Stimulated activated naive CD4-positive, alpha-beta T cell (primary cell): ENCODE data around the gene TEX26.

ENCODE experiments used
- DNase-seq, 6 experiments: peaks; one replicate each; lab custom pipeline; 2025; lab: John Stamatoyannopoulos, UW

Gene TEX26

DNA sequence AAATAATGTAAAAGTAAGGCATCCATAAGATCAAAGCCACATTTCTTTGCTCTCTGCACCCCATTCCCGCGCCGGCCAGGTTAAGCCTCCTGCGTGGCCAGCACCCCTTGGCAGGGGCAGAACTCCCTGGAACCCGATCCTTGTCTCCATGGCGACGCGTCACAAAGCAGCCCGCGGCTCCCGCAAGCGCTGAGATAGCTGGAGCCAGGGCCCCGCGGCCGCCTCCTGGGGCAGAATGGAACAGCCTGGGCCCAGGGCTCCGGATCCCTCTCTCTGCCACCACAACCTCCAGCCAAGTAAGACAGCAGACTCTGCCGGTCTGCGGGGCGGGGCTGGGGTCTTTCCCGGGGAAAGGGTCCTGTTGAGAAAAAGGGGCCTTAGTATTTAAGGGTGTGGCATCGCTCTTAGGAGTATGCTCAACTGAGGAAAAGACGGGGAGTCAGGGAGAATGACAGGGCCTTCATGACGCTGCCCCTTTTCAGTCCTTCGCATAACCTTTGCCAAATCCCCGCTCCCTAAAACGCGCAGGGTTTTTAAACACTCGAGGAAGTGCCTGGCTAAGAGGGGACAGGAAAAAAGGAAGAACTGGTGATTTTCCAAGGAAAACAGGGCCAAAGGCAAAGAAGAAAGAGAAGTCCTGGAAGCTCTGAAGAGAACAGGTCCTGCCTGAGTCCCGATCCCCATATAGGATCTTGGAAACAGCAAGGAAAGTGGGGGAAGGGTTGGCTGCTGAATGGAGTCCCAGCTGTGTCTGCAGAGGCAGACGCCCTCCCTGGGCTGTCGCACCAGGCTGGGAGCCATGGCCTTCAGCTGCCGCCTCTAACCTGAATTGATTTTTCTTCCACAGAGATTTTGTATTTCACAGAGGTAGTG, at the start of gene TEX26:
TSS of gene TEX26 (plus strand) at position 176 of the 873 bp plus-strand sequence. CDS start at position 236, 60 bp downstream.
- DNase-seq = no peak

DNA sequence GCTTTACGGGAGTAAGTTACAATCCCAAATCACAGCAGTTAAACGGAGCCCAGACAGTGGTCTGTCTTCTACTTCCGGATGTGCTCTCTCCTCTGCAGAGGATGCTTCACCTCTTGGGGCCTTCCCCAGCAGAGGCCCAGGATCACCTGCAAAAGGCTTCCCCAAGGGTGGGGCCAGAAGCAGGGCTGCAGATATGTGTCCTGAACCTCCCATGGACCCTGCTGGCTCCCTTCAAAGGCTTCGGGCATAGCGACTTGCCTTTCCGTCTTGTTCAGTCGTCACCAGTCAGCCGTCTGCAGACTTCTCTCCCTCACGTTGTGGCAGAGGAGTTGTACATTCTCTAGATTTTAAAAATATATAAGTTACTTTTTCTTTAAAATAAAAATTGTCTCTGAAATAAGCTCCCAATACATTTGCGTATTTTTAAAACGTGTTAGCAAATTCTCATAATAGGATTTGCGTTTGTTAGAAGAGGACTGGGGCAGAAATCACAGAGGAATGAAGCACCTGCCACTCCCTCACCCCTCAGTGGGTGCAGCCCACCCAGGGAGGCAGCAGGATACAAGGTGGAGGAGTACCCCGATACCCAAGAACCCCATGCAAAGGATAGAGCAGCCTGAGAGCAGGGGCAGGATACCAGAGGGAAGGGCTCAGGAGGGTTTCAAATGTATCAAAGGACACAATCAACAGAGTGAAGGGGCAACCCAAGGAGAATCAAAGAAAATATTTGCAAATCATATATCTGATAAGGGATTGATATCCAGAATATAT, 49.3 kb upstream of the TEX26 start:
- no peak for DNase-seq

DNA sequence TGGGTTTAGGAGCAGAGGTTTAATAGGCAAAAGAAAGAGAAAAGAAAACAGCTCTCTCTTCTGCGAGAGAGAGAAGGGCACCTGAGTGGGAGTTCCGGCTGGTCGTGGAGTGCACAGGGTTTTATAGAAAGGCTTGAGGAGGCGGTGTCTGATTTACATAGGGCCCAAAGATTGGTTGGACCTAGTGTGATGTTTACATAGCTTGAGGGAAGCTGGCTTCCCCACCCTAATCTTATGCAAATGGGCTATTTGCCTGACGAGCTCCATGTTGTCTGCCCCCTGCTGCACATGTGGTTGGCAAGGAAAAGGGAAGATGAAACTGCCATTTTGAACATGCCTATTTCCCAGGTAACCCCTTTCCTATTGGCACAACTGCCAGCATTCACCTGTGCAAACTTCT, 47.9 kb upstream of the TEX26 start:
- no peak for DNase-seq

DNA sequence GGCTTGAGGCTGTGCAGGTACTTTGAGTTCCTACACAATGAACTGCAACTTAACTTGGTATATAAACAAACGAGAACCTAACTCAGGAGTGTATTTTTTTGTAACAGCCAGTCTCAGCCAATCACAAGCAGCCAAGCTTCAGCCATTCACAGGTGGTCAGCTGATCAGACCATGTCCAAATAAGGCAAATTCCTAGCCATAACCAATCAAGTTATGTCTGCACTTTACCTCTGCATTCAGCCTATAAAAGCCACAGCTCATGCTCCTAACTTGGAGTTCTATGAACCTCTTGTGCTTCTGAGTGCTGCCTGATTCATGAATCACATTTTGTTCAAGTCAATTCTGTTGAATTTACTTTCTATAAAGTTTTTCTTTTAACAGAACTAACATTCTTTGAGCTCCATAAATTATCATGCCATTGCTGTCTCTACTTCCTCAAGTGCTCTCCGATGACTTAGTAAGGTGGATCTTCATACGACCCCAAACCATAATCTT, 43.2 kb upstream of the TEX26 start:
- DNase-seq = no peak

DNA sequence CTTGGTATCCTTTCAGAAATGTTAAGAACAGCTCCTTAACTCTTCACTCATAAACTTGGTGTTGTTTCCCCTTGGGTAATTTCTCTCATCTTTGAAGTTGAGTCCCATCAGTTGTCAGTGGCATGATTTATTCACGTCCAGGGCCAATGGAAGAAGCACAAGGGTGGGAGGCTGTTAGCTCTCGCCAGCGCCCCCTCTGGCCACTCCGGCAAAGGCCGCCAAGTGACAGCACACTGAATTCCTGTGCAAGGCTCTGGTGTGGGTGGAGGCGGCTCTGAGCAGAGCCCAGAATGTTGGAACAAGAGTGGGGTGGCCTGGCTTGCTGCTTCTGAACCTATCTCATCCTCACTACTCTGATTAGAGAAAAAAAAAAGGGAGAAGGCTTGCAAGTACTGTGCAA, 39.5 kb upstream of the TEX26 start:
- DNase-seq = no peak

DNA sequence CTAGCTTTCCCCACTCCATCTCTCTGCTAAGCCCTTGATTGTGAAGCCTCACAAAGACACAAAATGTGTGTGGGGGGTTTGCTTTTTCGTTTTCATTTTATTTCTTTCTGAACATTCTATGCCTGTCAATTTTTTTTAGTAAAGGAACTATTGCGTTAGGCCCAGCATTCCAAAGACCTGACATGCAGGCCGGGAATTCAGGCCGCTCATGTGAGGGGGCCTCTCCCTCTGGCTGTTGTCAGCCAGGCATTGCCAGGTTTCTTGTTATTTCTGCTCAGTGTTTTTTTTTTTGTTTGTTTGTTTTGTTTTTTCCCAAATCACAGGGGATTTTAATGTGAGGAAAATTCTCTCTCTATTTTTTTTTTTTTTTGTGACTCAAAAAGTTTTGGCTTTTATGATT, 36.7 kb upstream of the TEX26 start:
- DNase-seq = no peak

DNA sequence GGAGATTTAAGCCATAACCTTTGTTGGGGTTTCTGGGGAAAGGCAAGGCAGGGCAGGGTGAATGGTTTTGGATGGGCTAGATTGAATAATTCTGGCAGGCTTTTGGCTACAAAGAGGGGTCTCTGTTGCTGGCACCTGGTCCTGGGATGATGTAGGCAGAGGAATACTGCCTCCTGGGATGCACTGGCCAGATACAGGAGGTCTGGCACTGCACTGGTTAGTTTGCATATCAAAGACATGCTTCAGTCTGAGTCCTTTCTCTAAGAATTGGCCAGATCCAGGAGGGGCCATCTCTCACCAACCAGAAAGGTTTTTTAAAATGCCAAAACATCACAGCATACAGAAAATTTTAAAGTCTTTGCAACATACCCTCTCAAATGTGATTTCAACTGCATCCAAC, 34.4 kb upstream of the TEX26 start:
- DNase-seq = no peak

DNA sequence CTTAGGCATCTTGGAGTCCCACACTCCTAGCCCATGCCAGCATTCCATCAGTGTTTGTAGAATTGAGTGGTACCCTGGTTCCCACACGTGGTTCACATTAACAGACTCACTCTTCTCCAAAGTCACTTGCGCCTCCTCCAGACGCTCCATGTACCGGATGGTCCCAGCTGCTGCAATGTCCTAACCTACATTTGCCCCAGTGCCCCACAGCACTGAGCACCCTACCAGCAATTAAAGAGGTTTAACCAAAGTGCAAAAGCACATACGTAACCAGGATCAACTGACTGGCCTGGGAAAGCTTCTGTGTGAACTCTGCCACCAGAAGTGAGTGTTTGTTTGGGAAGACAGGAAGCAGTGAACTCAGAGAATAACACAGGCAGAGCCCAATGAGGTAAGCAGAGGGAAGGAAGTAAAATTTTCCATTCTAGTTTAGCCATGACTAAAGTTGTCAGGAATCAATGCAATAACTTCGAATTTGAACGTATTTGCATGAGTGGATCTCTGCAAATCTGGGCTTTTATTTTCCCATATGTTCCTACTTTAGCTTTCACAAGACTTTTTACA, 33.7 kb upstream of the TEX26 start:
- no peak for DNase-seq

DNA sequence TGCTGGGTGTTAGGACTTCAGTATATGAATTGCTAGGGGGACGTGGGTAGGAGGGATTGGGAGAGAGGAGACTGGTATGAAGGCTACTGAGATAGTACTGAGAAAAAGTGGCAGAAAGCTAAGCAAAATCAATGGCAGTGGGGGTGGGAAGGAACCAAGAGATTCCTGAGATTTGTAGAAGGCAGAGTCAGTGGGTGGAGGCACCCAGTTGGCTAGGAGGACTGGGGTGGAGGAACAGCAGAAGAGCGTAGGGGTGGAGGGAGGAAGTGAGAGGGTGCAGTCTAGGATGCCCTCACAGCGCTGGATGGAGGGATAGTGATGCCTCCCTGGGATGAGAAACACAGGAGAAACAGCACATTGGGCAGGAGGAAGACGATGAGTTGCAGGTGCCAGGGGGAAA, 32.0 kb upstream of the TEX26 start:
- no peak for DNase-seq

DNA sequence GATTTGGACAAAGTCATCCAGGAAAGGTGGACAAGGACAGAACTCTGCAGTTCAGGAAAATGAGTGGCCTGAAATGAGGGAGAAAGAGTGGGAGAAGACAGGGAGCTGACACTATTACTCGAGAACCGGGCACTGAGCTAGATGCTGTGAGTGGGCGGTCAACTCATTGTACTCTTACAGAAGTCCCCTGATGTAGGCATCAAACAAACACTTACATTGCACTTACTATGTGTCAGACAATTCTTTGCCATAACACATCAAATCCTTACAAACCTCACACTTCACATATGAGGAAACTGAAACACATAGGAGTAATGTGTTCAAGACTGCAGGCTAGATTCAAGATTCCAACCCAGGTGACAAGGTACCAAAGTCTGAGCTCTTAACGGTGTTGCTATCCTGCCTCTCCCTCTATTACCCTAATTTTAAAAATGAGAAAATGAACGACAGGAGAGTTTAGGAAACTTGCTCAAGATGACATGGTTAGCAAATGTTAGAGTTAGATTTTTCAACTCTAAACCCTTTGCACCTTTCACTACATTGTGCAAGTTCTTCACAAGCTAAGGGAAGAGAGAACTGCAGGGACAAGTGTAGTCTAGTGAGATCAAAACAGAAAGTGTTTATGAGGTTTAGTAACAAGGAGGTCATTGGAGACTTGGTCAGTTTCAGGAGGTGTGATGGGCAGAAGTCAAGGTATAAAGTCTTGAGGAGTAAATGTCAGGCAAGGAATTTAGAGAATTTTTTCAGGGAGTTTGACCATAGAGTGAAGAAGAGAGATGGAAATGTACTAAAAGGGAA, 31.3 kb upstream of the TEX26 start:
- no peak for DNase-seq

DNA sequence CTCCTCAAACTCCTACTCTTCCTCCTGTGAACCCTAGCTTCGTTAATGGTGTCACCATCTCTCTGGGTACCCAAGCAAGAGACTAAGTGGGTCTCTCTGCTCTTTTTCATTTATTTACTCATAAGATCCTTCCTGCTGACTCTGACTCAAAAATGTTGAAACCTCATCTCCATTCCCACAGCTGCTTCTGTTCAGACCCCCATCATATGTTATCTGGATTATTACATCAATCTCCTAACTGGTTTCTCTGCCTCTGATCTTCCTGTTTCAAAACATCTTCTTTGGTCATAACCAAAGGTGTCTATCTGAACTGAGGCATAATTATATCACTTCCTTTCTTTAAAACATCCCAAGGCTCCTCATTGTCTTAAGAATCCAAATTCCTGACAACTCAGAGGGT, 28.4 kb upstream of the TEX26 start:
- DNase-seq = no peak

DNA sequence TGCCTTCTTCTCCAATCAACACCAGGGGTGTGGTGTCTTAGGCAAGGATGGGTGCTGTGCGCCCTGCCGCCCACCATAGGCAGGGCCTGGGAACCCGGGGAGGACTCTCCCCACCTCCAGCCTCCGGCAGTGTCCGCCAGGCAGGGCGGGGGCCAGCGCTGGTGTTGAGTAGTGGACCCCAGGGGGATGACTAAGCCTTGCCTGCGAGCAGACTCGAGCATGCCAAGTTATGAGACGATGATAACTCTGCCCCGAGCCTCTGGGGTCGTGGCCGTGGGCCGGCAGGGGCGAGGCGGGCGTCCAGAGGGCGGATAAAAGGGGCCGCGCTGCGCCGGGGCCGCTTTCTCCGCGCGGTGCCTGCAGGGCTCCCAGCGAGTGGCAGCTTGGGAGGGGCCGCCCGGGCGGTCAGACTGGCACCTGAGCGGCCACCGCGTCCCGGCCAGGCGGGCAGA, 26.5 kb upstream of the TEX26 start, which contains the start of gene MEDAG:
TSS of gene MEDAG (plus strand) at position 340 of the 452 bp plus-strand sequence. CDS start 245 bp downstream, outside the sequence.
- DNase-seq = no peak

DNA sequence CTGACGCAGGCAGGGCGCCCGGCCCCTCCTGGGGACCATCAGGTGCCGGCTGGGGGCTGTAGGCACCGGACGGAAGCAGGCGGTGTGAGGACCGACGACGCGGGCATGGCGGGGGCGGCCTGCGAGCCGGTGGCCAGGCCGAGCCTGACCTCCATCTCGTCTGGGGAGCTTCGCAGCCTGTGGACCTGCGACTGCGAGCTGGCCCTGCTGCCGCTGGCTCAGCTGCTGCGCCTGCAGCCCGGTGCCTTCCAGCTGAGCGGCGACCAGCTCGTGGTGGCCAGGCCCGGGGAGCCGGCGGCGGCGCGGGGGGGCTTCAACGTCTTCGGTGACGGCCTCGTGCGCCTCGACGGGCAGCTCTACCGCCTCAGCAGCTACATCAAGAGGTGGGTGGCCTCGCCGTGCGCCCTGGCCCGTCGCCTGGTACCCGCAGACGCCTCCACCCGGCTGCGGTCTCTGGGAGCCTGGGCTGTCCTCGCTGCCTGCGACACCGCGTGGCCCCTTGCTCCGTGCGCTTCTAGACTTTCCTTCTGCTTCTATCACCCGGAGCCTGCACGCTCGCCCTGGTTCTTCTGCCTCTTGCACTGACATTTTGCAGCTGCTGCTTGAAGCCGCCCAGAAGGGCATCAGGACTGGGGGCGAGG, 25.9 kb upstream of the TEX26 start:
- no peak for DNase-seq

DNA sequence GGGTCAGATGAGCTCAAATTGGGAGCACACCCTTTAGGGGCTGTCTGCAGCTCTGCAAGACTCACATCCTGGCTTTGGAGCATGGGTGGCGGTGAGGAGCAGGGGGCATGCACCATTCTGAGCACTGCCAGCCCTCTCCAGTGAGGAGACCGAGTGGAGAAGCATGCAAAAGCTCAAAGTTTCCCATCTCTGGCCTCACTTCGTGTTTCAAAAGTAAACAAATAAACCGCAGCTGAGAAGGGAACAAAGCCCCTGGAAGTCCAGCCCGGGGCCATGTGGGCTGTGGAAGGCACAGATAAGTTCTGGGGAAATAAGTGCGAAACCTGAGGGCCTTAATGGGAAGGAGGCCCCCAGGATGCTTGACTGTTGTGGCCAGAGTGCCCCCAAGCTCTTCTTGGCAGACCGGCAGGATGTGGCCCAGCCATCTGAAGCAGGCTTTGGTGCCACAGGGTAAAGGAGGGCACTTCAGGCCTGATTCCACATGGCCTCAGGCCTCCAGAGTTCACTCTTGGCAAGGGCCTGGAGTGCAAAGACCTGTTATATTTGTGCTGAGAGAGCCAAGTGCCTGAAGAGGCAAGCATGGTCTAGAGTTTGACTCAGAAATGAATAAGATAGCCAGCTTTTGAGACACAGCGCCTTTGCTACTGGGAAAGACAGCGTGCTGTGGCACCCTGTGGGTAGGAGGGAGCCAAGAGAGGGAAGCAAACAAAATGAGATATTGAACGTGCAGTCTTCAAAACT, 25.2 kb upstream of the TEX26 start:
- DNase-seq = no peak

DNA sequence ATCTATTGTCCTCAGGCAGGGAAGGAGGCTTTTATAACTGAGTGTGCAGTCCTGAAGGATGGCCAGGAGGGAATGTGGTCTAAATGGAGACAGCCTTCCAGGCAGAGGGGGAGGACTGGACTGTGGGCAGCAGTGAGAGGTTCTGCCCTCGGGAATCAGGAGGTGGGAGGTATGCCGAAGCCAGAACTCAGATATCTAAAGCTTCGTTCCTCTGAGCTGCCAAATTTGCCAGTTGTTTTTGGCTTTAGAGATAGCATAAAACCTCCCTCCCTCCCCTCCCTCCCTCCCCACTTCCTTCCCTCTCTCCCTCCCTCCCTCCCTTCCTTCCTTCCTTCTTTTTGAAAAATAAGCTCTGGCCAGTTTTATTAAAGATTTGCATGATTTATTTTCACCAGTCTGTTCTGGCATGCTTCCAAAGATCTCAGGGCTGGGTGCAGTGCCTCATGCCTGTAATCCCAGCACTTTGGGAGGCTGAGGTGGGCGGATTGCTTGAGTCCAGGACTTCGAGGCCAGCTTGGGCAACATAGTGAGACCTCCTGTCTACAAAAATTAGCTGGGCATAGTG, 24.0 kb upstream of the TEX26 start:
- DNase-seq = no peak

DNA sequence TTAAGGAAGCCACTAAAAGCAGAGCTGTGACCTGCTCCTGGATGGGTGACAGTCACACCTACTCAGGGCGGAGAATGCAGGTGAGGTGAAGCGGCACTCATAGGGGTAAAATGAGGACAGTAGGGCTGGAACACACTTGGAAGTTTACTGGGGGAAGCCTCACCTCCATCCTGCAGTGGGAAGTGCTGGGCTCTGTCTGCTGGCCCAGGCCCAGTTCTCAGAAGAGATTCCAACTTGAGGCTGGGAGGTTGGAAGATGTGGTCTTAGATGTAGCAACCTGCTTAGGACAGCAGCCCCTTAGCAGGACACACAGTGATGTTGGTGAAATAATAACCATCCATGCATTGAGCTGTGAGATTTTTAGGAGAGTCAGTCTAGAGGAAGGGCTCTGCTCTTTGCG, 21.8 kb upstream of the TEX26 start:
- no peak for DNase-seq

DNA sequence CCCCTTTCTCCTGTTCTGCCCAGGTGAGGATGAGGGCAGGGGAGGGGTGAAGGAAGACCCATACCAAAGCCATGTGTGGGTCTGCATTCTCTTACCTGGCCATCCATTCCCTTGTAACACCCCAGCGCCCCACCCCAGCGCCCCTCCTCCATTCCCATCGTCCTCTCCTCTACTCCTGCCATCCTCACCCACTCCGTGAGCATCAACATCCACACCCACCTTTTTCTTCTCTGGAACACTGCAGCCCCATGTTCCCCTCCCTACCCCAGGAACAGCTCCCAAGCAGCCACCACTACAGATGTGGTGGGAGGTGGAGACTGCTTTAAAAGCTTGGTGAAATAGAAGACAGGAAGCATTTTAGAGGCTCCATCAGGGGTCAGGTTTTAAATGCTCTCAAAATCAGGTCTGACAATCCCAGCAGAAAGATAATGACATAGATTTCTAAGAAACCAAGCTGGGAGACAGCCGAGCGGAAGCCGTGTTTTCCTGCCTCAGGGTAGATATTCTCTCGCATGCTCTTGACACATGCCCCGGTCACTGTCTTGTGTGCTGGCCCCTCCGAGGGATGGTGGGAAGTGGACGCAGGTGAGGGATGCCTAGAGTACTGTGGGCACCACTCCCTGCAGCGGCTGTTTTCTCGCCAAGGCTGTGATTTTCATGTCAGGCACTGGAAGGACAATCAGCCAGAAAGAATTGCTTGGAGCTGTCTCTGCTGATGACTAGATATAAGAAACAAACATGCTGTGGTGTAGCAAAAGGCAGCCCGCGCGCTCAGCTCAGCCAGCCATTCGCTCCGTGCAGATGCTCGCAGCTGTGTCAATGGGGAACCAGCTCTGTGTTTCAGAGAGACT, 16.5 kb upstream of the TEX26 start:
- no peak for DNase-seq

DNA sequence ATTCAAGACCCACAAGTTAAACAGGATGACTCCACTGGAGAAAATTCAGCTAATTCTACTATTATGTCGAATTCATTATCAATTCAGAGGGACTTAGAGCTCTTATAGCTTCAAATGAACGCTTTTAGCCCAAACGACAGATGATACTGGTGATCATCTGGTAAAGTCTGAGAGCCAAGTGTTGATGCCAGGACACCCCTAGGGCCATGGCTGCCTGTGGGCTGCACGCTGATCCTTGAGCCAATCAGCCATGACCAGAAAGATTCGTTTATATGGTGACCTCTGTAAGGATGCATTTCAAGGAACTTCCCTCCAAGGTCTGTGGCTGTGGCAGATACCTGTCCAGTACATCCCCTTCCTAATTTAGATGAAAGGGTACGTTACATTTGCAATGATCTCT, 15.5 kb upstream of the TEX26 start:
- DNase-seq = no peak
